GM18505 (cell line): Measurements from ENCODE around the gene NUDT7.

ENCODE experiments used
- ATAC-seq: cut with Tn5 transposase; IDR thresholded peaks from one replicate; pipeline ENCODE4 v1.9.1; 2021; ENCODE audit not compliant: unreplicated experiment
- POLR2A ChIP-seq: IDR thresholded peaks from 4 replicates; pipeline ENCODE4 v1.6.1; 2011; ENCODE audit warnings: borderline replicate concordance; ENCODE audit not compliant: insufficient read depth, insufficient read length; ENCODE audit errors: extremely low read depth

Gene NUDT7

GRCh38 chr16:77739559-77739892, 17.2 kb downstream of the NUDT7 start:
- ATAC-seq = no peak
- no peak for TF ChIP-seq POLR2A

- TF ChIP-seq POLR2A = no peak
These were observed 21.8 kb downstream of the NUDT7 start for GRCh38 chr16:77744141-77744540.

GRCh38 chr16:77745972-77746371, 23.7 kb downstream of the NUDT7 start:
- ATAC-seq = no peak
- no peak for TF ChIP-seq POLR2A

More at GRCh38 chr16:77744141-77744540, 21.8 kb downstream of the NUDT7 start:
- no peak for ATAC-seq

- ATAC-seq = no peak
- no peak for TF ChIP-seq POLR2A
These were observed 26.2 kb downstream of the NUDT7 start for GRCh38 chr16:77748421-77749005.

GRCh38 chr16:77749415-77749814, 27.1 kb downstream of the NUDT7 start:
- no peak for ATAC-seq
- no peak for TF ChIP-seq POLR2A

GRCh38 chr16:77758046-77758445, 35.7 kb downstream of the NUDT7 start:
- no peak for ATAC-seq
- TF ChIP-seq POLR2A = no peak

- ATAC-seq = no peak
These were observed 36.2 kb downstream of the NUDT7 start for GRCh38 chr16:77758508-77758907.

GRCh38 chr16:77759201-77759600, 36.9 kb downstream of the NUDT7 start:
- TF ChIP-seq POLR2A = no peak
- ATAC-seq = no peak

More at GRCh38 chr16:77758508-77758907, 36.2 kb downstream of the NUDT7 start:
- TF ChIP-seq POLR2A = no peak

GRCh38 chr16:77759821-77760220, 37.5 kb downstream of the NUDT7 start:
- no peak for TF ChIP-seq POLR2A
- no peak for ATAC-seq

GRCh38 chr16:77760800-77761199, 38.5 kb downstream of the NUDT7 start:
- ATAC-seq = no peak
- no peak for TF ChIP-seq POLR2A

GRCh38 chr16:77761204-77761603, 38.9 kb downstream of the NUDT7 start:
- no peak for ATAC-seq
- TF ChIP-seq POLR2A = no peak

- no peak for ATAC-seq
- no peak for TF ChIP-seq POLR2A
These were observed 39.9 kb downstream of the NUDT7 start for GRCh38 chr16:77762262-77762661.

GRCh38 chr16:77763994-77764393, 41.7 kb downstream of the NUDT7 start:
- ATAC-seq = no peak
- no peak for TF ChIP-seq POLR2A

GRCh38 chr16:77767211-77767610, 44.9 kb downstream of the NUDT7 start:
- TF ChIP-seq POLR2A = no peak
- no peak for ATAC-seq

- no peak for ATAC-seq
- no peak for TF ChIP-seq POLR2A
These were observed 45.5 kb downstream of the NUDT7 start for GRCh38 chr16:77767826-77768225.
